T-cell (primary cell): ENCODE results near the gene MB. TPM values are rescaled to one million over a fixed set of nuclear protein-coding genes. Genes with fewer than 3 reads are reported as not detected.

Source experiments
- ATAC-seq, 4 experiments: fragments of 200-7000 bp in 3 of 4; fragments of 150-1000 bp in 1 of 4; cut with Tn5 transposase; replicated peaks in 1 of 4; 1 replicate in 3 of 4; 2 replicates in 1 of 4; pipeline ENCODE4 v1.10.0; 2021; ENCODE audit warnings: moderate library complexity in 3 of 4, mild to moderate bottlenecking in 2 of 4, moderate number of reproducible peaks in 1 of 4
- CTCF ChIA-PET, 2 donors: fragments of 300-600 bp; sonication (Branson Sonifier 250); formaldehyde crosslinking; loops; one replicate each; lab custom pipeline; 2022; ENCODE audit warnings: antibody characterized with exemption in 2 of 2; lab: Charles Lee
- POLR2A ChIA-PET, 2 donors: fragments of 300-600 bp; sonication (Branson Sonifier 250); formaldehyde crosslinking; loops; one replicate each; lab custom pipeline; 2022; ENCODE audit warnings: antibody characterized with exemption in 2 of 2; lab: Charles Lee
- DNase-seq, 35 experiments: peaks; one replicate each; pipeline versions ENCODE4 v3.0.0 to v3.0.0-alpha.2; 2013 to 2023
- H3K27ac ChIP-seq: one replicate; pipeline ENCODE4 v1.5.1; 2013; ENCODE audit warnings: low read length
- H3K27me3 ChIP-seq, 2 experiments: replicated peaks in 1 of 2; 1 replicate in 1 of 2; 2 replicates in 1 of 2; pipeline versions ENCODE4 v1.6.1 to v1.7.0; 2013; ENCODE audit warnings: low read length in 1 of 2, mixed read lengths in 1 of 2; ENCODE audit not compliant: control insufficient read depth in 2 of 2, insufficient read depth in 2 of 2; ENCODE audit errors: extremely low read depth in 1 of 2
- H3K36me3 ChIP-seq, 2 donors: 1 replicate in 1 of 2; 2 replicates in 1 of 2; pipeline versions ENCODE4 v1.6.1 to v1.7.0; 2013; ENCODE audit warnings: low read length in 1 of 2; ENCODE audit not compliant: control insufficient read depth in 2 of 2, insufficient read depth in 1 of 2; ENCODE audit errors: extremely low read depth in 1 of 2
- H3K4me1 ChIP-seq, 2 experiments: 1 replicate in 1 of 2; 2 replicates in 1 of 2; pipeline versions ENCODE4 v1.6.1 to v1.7.0; 2013; ENCODE audit warnings: low read length in 2 of 2, mixed read lengths in 1 of 2; ENCODE audit not compliant: insufficient read depth in 2 of 2, control insufficient read depth in 1 of 2; ENCODE audit errors: extremely low read depth in 1 of 2
- H3K4me3 ChIP-seq, 2 donors: 1 replicate in 1 of 2; 2 replicates in 1 of 2; pipeline versions ENCODE4 v1.5.1 to v1.7.0; 2013; ENCODE audit warnings: mild to moderate bottlenecking in 2 of 2, low read length in 1 of 2, moderate library complexity in 1 of 2; ENCODE audit not compliant: control insufficient read depth in 1 of 2; ENCODE audit errors: extremely low read depth in 1 of 2
- H3K9me3 ChIP-seq: 2 replicates; pipeline ENCODE4 v1.7.0; 2013
- H3K27ac Mint-ChIP-seq, 2 donors: one replicate each; pipeline ENCODE4 v1.8.0; 2020 to 2021; ENCODE audit warnings: mild to moderate bottlenecking in 2 of 2, mixed read lengths in 2 of 2
- H3K27me3 Mint-ChIP-seq, 2 donors: one replicate each; pipeline ENCODE4 v1.8.0; 2021 to 2022; ENCODE audit warnings: mixed read lengths in 2 of 2
- H3K36me3 Mint-ChIP-seq: one replicate; pipeline ENCODE4 v1.8.0; 2021; ENCODE audit warnings: mixed read lengths
- H3K4me1 Mint-ChIP-seq, 3 donors: one replicate each; pipeline ENCODE4 v1.8.0; 2020 to 2022; ENCODE audit warnings: mixed read lengths in 3 of 3, mild to moderate bottlenecking in 1 of 3
- H3K4me3 Mint-ChIP-seq, 3 donors: one replicate each; pipeline ENCODE4 v1.8.0; 2020 to 2022; ENCODE audit warnings: mild to moderate bottlenecking in 3 of 3, mixed read lengths in 3 of 3, moderate library complexity in 3 of 3
- H3K9me3 Mint-ChIP-seq, 3 donors: one replicate each; pipeline ENCODE4 v1.8.0; 2020 to 2022; ENCODE audit warnings: mixed read lengths in 3 of 3
- WGBS: methylation state at CpG from one replicate; pipeline ENCODE4 v1.1.5; 2013; ENCODE audit warnings: missing lambda C conversion rate; ENCODE audit not compliant: insufficient coverage; 5-methylcytosine and 5-hydroxymethylcytosine counted together
- total RNA-seq, 35 experiments: library from RNA in 6 of 35; stranded (reverse) in 6 of 35; fragments of 120-200 nt in 1 of 35; gene quantifications; one replicate each; pipeline versions ENCODE4 v1.2.1 to v1.2.4 and lab custom pipeline; 2013 to 2026

The MB gene
- total RNA-seq, 5 donors from 2014 or later (not counting 1 experiment from before 2014, with no cell fraction given): not detected

DNA sequence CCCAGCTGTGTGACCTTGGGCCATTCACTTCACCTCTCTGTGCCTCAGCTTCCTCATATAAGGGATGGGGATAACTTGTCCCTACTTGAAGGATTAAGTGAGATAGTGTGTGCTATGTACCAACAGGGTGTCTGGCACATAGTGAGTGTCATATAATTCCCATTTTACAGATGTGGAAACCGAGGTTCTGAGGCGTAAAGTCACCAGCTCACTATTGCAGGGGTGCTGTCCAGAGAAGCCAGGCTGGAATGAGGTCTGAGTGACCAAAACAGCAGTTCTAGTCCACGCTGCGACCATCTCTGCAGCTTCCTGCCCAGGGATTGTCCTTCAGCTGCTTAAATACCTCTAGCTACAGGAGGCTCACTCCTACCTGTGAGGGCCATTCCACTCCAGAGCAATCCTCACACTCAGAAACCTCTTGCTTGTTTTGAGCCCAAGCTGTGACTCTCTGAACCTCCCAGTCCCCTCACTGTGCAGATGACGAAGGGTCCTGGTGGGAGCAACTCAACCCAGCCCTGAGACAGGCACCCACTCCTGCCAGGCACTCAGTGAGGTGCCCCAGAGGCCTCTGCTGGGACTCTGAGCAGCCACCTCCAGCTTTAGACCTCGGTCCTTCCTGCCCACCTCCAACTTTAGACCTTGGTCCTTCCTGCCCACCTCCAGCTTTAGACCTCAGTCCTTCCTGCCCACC, 5.8 kb downstream of the MB start:
- Histone ChIP-seq H3K27ac (no peak overlapping the region), H3K9me3 (no peaks in the 10 kb centered on the region), H3K4me3 (no peak overlapping the region), H3K27me3 (peaks cover 0 to 37% of the 10 kb centered on the region in 2 experiments), H3K36me3 (no peaks in the 10 kb centered on the region), H3K4me1 (peaks cover 1 to 11% of the 10 kb centered on the region in 2 experiments)
- peaks cover 0 to 15% (median 4%) of the 10 kb centered on the region in 3 donors for H3K4me1 Mint-ChIP-seq
- no peaks in the 10 kb centered on the region for H3K36me3 Mint-ChIP-seq
- no peaks in the 10 kb centered on the region for H3K9me3 Mint-ChIP-seq
- POLR2A ChIA-PET: interaction anchor here in 1 of 2 donors (0.5 kb wide), 1 partner anchor 16 kb away, joined by 5 read pairs; no protein-coding TSS in a partner anchor
- DNase-seq (no peak), ATAC-seq (no peak)
- CTCF ChIA-PET: interaction anchor here in 1 of 2 donors (0.6 kb wide), 1 partner anchor 754 kb away, joined by 3 read pairs; no protein-coding TSS in a partner anchor
- peaks cover 18 to 24% of the 10 kb centered on the region in 2 donors for H3K27me3 Mint-ChIP-seq
- 83% methylated on average over 5 of the region's 6 CpGs for WGBS
- no peak overlapping the region for H3K4me3 Mint-ChIP-seq
- no peak overlapping the region for H3K27ac Mint-ChIP-seq

DNA sequence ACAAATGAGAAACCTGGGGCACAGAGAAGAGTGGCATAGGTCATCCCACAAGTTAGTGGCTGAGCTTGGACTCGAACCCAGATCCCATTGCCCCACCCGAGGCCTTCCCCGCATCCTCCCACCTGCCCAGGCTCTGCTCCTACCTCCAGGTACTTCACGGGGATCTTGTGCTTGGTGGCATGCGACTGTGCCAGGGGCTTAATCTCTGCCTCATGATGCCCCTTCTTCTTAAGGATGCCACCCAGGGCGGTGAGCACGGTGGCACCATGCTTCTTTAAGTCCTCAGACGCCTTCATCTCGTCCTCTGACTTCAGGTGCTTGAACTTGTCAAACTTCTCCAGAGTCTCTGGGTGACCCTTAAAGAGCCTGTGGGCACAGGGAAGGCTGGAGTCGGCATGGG, 6.4 kb downstream of the MB start:
- WGBS: 74% methylated on average over 10 of the region's 10 CpGs
- ATAC-seq: no peak
- Histone ChIP-seq H3K36me3 (no peaks in the 10 kb centered on the region), H3K27me3 (peaks cover 0 to 43% of the 10 kb centered on the region in 2 experiments), H3K27ac (no peak overlapping the region), H3K9me3 (no peaks in the 10 kb centered on the region), H3K4me3 (no peak overlapping the region), H3K4me1 (peaks cover 0 to 8% of the 10 kb centered on the region in 2 experiments)
- Mint-ChIP-seq H3K27ac (no peak overlapping the region), H3K36me3 (no peaks in the 10 kb centered on the region), H3K4me3 (no peak overlapping the region), H3K4me1 (peaks cover 0 to 9% (median 4%) of the 10 kb centered on the region in 3 donors), H3K27me3 (peaks cover 21 to 26% of the 10 kb centered on the region in 2 donors), H3K9me3 (no peaks in the 10 kb centered on the region)
- POLR2A ChIA-PET: no interaction called here
- no peak for DNase-seq
- CTCF ChIA-PET: no interaction called here

DNA sequence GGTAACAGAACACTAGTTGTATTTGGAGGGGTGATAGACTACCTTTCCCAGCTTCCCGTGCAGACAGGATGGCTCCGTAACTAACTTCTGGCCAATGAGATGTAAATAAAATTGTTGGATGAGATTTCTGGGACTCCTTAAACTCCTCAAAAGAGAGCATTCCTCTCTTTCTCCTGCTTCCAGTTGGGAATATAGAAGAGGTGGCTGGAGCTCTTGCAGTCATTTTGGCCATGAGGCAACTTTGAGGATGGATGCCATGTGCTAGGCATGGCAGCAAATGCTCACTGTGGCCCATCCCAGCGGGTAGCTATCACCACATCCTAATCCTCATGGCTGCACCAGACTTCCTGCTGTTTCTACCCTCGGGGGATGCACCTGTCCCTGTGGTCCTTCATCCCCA, 7.4 kb downstream of the MB start:
- peaks cover 0 to 5% (median 4%) of the 10 kb centered on the region in 3 donors for H3K4me1 Mint-ChIP-seq
- Histone ChIP-seq H3K27me3 (peaks cover 0 to 46% of the 10 kb centered on the region in 2 experiments), H3K4me1 (peaks cover 0 to 5% of the 10 kb centered on the region in 2 experiments), H3K9me3 (no peaks in the 10 kb centered on the region), H3K4me3 (no peak overlapping the region), H3K27ac (no peak overlapping the region), H3K36me3 (no peaks in the 10 kb centered on the region)
- no peak overlapping the region for H3K27ac Mint-ChIP-seq
- no peaks in the 10 kb centered on the region for H3K36me3 Mint-ChIP-seq
- 17% methylated on average over 2 of the region's 4 CpGs for WGBS
- no peak overlapping the region for H3K4me3 Mint-ChIP-seq
- no peak for ATAC-seq
- DNase-seq: no peak
- POLR2A ChIA-PET: no interaction called here
- CTCF ChIA-PET: no interaction called here
- no peaks in the 10 kb centered on the region for H3K9me3 Mint-ChIP-seq
- H3K27me3 Mint-ChIP-seq: peaks cover 21 to 26% of the 10 kb centered on the region in 2 donors

DNA sequence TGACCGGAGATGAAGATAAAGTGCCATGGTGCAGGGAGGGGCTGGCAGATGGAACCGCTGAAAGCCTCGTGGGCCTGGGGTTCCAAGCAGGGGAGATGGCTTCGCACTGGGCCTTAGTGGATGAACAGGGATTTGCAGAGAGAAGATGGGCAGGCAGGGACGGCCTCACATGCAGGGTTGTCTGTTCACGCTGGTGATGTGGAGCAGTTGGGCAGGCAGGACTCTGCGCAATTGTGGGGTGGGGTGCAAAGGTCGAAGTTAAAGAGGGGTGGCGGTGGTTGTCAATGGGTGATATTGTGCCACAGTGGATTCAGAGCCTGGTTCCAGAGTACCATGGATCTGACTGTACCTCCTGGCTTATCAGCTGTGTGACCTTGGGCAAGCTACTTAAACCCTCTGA, 7.9 kb downstream of the MB start:
- peaks cover 21 to 26% of the 10 kb centered on the region in 2 donors for H3K27me3 Mint-ChIP-seq
- ATAC-seq: no peak
- no peak overlapping the region for H3K4me3 ChIP-seq

DNA sequence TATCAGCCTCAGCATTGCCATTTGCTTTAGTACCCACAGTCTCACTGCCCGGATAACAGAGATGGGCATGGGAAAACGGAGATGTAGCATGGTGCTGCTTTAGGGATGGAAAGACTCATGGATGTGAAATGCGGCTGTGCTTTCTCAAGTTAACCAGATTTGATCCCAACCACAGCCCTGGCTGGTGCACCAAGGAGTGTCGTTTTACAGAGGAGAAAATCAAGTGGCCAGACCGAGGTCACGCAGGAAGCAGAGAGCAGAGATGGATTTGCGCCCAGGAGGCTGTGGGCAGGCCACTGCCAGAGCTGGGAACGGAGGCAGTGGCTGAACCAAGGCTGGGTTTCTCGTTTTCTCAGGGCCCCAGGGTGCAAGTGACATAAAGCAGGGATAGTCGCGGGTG, 9.0 kb downstream of the MB start:
- Histone ChIP-seq H3K4me1 (peaks cover 0 to 5% of the 10 kb centered on the region in 2 experiments), H3K9me3 (no peaks in the 10 kb centered on the region), H3K36me3 (no peaks in the 10 kb centered on the region), H3K27me3 (peaks cover 0 to 46% of the 10 kb centered on the region in 2 experiments), H3K4me3 (no peak overlapping the region), H3K27ac (no peak overlapping the region)
- DNase-seq (no peak), ATAC-seq (no peak)
- no peaks in the 10 kb centered on the region for H3K9me3 Mint-ChIP-seq
- ChIA-PET CTCF (no interaction called here), POLR2A (no interaction called here)
- 76% methylated on average over 9 of the region's 11 CpGs for whole genome bisulfite sequencing
- H3K27me3 Mint-ChIP-seq: peaks cover 21 to 26% of the 10 kb centered on the region in 2 donors
- peaks cover 0 to 5% (median 4%) of the 10 kb centered on the region in 3 donors for H3K4me1 Mint-ChIP-seq
- H3K36me3 Mint-ChIP-seq: no peaks in the 10 kb centered on the region
- H3K4me3 Mint-ChIP-seq: no peak overlapping the region
- no peak overlapping the region for H3K27ac Mint-ChIP-seq

More for the DNA sequence above, 7.9 kb downstream of the MB start:
- Mint-ChIP-seq H3K36me3 (no peaks in the 10 kb centered on the region), H3K4me3 (no peak overlapping the region), H3K9me3 (no peaks in the 10 kb centered on the region), H3K4me1 (peaks cover 0 to 5% (median 4%) of the 10 kb centered on the region in 3 donors), H3K27ac (no peak overlapping the region)
- WGBS: 88% methylated on average over 9 of the region's 9 CpGs
- CTCF ChIA-PET: no interaction called here
- peaks cover 0 to 5% of the 10 kb centered on the region in 2 experiments for H3K4me1 ChIP-seq
- no peak overlapping the region for H3K27ac ChIP-seq
- POLR2A ChIA-PET: no interaction called here
- peaks cover 0 to 46% of the 10 kb centered on the region in 2 experiments for H3K27me3 ChIP-seq
- H3K9me3 ChIP-seq: no peaks in the 10 kb centered on the region
- DNase-seq: no peak
- no peaks in the 10 kb centered on the region for H3K36me3 ChIP-seq

DNA sequence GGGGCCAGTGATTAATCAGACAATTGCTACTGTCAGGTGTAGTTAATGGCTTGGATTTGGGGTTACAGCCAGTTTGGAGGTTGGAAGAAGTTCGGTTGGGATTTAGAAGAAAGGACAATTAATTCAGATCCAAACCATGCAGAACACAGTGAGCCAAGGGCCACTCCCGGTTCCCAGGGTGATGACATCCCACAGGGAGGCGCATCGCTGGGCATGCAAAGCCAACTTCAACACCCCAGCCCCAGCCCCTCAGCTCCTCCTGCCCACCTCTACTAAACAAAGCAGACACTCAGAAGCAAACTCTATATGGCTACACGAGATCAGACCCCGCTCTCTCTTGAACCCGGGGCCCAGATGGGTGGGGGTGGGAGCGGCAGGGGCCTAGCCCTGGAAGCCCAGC, 10.2 kb downstream of the MB start:
- Histone ChIP-seq H3K27ac (no peak overlapping the region), H3K4me3 (no peak overlapping the region), H3K9me3 (no peaks in the 10 kb centered on the region), H3K27me3 (peaks cover 0 to 46% of the 10 kb centered on the region in 2 experiments), H3K4me1 (peaks cover 0 to 5% of the 10 kb centered on the region in 2 experiments), H3K36me3 (no peaks in the 10 kb centered on the region)
- no peak overlapping the region for H3K27ac Mint-ChIP-seq
- DNase-seq (no peak), ATAC-seq (no peak)
- H3K4me3 Mint-ChIP-seq: no peak overlapping the region
- H3K9me3 Mint-ChIP-seq: no peaks in the 10 kb centered on the region
- peaks cover 21 to 26% of the 10 kb centered on the region in 2 donors for H3K27me3 Mint-ChIP-seq
- ChIA-PET POLR2A (no interaction called here), CTCF (no interaction called here)
- WGBS: 89% methylated on average over 5 of the region's 8 CpGs
- peaks cover 0 to 2% (median 2%) of the 10 kb centered on the region in 3 donors for H3K4me1 Mint-ChIP-seq
- no peaks in the 10 kb centered on the region for H3K36me3 Mint-ChIP-seq
